Hepatocyte (in vitro differentiated cells): Measurements from ENCODE around the gene POU6F2.

Experiments used
- EZH2 ChIP-seq: fragments of 200-600 bp; sonication (generic); IDR thresholded peaks from 2 replicates; pipeline ENCODE4 v1.6.1; 2016; ENCODE audit warnings: antibody characterized with exemption, mild to moderate bottlenecking, borderline replicate concordance
- EZH2phosphoT487 ChIP-seq: fragments of 200-600 bp; sonication (generic); IDR thresholded peaks from one replicate; pipeline ENCODE4 v1.6.1; 2018; ENCODE audit warnings: antibody characterized with exemption, mild to moderate bottlenecking, low read depth, moderate library complexity; ENCODE audit not compliant: unreplicated experiment, severe bottlenecking
- TF ChIP-seq, protein P1 (sequence below): fragments of 200-600 bp; sonication (generic); IDR thresholded peaks from 2 replicates; pipeline ENCODE4 v1.5.1; 2016; ENCODE audit warnings: antibody characterized with exemption, mild to moderate bottlenecking; ENCODE audit not compliant: poor library complexity

DNA sequence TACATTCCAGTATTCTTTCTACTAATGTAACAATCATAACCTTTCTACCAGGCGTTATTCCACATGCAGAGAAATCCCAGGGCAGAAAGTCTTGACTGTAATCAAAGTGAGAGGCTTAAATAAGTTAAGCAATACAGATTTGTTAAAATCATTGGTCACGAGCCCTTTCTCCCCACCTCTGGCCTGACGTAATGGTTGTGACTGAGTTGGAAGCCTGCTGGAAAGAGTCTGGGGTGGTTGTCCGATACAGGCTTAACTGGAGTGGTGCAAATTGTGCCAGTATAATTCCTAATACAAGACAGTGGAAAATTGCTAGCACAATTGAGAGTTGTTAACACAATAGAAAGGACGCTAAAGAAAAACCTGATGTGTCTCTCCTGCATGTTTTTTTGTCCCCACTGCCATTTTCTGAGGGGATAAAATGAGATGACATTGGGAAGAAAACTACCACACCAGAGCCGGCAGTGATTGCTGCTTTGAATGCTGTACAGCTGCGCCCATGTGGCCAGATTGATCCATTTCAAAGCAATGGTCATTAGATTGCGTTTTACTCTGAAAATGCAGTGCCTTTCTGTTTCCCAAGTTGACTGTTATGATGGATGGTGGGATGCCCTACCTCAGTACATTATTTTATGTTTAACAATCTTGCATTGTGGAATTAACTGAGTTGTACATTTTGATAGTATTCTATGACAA is 190.8 kb downstream of the POU6F2 start:
- TF ChIP-seq, protein P1, sequence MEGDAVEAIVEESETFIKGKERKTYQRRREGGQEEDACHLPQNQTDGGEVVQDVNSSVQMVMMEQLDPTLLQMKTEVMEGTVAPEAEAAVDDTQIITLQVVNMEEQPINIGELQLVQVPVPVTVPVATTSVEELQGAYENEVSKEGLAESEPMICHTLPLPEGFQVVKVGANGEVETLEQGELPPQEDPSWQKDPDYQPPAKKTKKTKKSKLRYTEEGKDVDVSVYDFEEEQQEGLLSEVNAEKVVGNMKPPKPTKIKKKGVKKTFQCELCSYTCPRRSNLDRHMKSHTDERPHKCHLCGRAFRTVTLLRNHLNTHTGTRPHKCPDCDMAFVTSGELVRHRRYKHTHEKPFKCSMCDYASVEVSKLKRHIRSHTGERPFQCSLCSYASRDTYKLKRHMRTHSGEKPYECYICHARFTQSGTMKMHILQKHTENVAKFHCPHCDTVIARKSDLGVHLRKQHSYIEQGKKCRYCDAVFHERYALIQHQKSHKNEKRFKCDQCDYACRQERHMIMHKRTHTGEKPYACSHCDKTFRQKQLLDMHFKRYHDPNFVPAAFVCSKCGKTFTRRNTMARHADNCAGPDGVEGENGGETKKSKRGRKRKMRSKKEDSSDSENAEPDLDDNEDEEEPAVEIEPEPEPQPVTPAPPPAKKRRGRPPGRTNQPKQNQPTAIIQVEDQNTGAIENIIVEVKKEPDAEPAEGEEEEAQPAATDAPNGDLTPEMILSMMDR = no peak
- TF ChIP-seq EZH2phosphoT487 (no peak), EZH2 (no peak)
